HUES64 (cell line): Measurements from ENCODE around the gene TAF1C. TPM values are rescaled to one million over a fixed set of nuclear protein-coding genes. Genes with fewer than 3 reads are reported as not detected.

Source experiments
- H3K27ac ChIP-seq: 2 replicates; pipeline ENCODE4 v1.7.0; 2013; ENCODE audit warnings: low read depth, low read length, inconsistent platforms
- H3K27me3 ChIP-seq: 2 replicates; pipeline ENCODE4 v1.6.1; 2013; ENCODE audit warnings: mild to moderate bottlenecking, low read length; ENCODE audit not compliant: insufficient read depth
- H3K36me3 ChIP-seq: 2 replicates; pipeline ENCODE4 v1.6.1; 2013; ENCODE audit warnings: mild to moderate bottlenecking, low read length; ENCODE audit not compliant: insufficient read depth
- H3K4me1 ChIP-seq: 2 replicates; pipeline ENCODE4 v1.6.1; 2013; ENCODE audit warnings: mild to moderate bottlenecking, low read length, moderate library complexity; ENCODE audit not compliant: insufficient read depth
- H3K4me3 ChIP-seq: 2 replicates; pipeline ENCODE4 v1.5.1; 2013; ENCODE audit warnings: mild to moderate bottlenecking, low read length, moderate library complexity
- H3K9ac ChIP-seq: 2 replicates; pipeline ENCODE4 v1.6.1; 2013; ENCODE audit warnings: mild to moderate bottlenecking, low read depth, low read length
- H3K9me3 ChIP-seq: 2 replicates; pipeline ENCODE4 v1.6.1; 2013; ENCODE audit warnings: low read depth, low read length; ENCODE audit not compliant: insufficient read depth
- WGBS: fragments of 150-250, 120-280 bp; methylation state at CpG from one replicate; pipeline ENCODE4 v1.1.7; 2013; ENCODE audit warnings: missing lambda C conversion rate; 5-methylcytosine and 5-hydroxymethylcytosine counted together
- polyA plus RNA-seq, 2 experiments: library from polyadenylated mRNA; stranded (reverse); fragments of 50-300 nt; gene quantifications; one replicate each; pipeline ENCODE4 v1.2.3, GENCODE V29; 2013

The TAF1C gene, protein sequence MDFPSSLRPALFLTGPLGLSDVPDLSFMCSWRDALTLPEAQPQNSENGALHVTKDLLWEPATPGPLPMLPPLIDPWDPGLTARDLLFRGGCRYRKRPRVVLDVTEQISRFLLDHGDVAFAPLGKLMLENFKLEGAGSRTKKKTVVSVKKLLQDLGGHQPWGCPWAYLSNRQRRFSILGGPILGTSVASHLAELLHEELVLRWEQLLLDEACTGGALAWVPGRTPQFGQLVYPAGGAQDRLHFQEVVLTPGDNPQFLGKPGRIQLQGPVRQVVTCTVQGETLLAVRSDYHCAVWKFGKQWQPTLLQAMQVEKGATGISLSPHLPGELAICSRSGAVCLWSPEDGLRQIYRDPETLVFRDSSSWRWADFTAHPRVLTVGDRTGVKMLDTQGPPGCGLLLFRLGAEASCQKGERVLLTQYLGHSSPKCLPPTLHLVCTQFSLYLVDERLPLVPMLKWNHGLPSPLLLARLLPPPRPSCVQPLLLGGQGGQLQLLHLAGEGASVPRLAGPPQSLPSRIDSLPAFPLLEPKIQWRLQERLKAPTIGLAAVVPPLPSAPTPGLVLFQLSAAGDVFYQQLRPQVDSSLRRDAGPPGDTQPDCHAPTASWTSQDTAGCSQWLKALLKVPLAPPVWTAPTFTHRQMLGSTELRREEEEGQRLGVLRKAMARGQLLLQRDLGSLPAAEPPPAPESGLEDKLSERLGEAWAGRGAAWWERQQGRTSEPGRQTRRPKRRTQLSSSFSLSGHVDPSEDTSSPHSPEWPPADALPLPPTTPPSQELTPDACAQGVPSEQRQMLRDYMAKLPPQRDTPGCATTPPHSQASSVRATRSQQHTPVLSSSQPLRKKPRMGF
- polyA plus RNA-seq (2013, experiment 1 of 2): 34.5 TPM
- 29.5 TPM for polyA plus RNA-seq (2013, experiment 2 of 2)

DNA sequence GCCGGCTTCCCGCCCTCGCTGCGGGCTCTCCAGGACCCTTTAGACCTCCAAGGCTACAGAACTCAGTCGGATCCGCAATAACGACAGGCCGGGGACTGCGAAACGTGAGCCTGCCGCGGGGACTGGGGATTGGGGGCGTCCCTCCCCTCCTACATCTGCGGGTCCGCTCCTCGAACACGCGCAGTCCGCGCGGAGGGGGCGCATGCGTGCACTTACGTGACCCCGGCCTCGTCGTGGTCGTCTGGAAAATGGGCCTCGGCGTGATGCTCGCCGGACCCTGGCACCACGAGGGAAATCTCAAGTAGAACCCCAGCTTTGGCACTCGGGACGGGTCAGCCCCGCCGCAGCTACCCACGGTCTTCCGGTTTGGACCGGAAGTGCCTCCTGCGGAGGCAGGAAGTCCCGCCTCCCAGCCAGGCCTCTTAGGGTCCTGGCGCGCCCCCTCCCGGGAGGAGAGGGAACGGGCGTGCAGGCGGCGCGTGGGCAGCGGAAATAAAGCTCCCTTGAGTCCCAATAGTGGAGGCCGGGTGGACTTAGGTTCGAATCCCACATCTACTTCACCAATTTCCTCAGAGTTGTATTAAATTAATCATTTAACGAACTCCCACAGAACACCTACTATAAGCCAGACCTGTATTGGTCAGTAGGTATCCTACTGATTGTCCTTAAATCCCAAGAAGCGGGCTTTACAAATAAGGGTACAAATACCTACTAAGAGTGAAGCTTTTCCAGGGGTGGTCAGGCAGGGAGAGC lies at the start of gene TAF1C:
Gene TAF1C (minus strand): TSS at position 373 of the 753 bp plus-strand sequence. CDS start 2,069 bp downstream, outside the sequence.
- peaks cover 33% of the 10 kb centered on the region for H3K36me3 ChIP-seq
- H3K27ac ChIP-seq: peak within 1 kb of the TSS; percentile 37; the same call in 1 of the 2 replicates
- WGBS: 3% methylated on average over 55 of the region's 55 CpGs
- H3K9ac ChIP-seq: peak within 1 kb of the TSS; percentile 82
- H3K9me3 ChIP-seq: no peaks in the 10 kb centered on the region
- H3K4me3 ChIP-seq: peak within 1 kb of the TSS; percentile 91
- H3K27me3 ChIP-seq: no peaks in the 10 kb centered on the region
- no peaks in the 10 kb centered on the region for H3K4me1 ChIP-seq

DNA sequence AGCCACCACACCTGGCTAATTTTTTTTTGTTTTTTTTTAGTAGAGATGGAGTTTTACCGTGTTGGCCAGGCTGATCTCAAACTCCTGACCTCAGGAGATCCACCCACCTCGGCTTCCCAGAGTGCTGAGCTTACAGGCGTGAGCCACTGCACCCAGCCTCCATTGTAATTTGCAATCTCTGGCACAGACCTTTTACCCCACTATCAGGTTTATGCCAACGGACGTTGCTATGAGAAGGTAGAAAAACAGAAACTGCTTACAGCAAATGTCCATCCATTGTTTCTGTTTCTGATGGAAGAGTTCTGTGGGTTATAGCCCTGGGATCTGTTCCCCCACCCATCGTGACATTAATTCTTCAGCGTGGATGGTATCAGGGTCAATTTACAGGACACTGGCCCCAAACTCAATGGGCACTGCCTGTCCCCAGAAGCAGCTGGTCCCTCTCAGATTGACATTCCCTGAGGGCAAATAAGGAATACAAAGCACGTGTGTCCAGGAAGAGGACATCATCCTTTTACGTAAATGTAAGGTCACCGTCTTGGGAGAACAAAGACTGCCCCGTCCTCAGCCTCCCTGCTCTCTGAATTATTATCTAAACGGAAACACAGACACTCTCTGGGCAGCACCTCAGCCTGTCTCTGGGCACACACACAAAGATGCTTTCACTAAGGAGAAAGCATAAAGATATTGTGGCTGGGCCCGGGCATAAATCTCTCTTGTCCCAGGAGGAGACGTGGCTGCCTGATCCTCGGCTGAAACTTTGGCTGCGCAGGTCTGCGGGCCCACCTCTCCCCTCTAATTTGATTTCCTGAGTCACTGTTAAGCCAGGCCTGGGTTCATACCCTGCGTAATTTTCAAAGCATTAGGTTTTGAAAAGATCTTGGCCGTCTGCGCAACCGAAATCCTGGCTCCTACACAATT lies 47.7 kb upstream of the TAF1C start:
- Histone ChIP-seq H3K27me3 (no peaks in the 10 kb centered on the region), H3K4me3 (no peak overlapping the region), H3K4me1 (no peaks in the 10 kb centered on the region), H3K9ac (no peak overlapping the region), H3K27ac (no peak overlapping the region), H3K36me3 (no peaks in the 10 kb centered on the region), H3K9me3 (no peaks in the 10 kb centered on the region)
- 89% methylated on average over 21 of the region's 21 CpGs for WGBS

DNA sequence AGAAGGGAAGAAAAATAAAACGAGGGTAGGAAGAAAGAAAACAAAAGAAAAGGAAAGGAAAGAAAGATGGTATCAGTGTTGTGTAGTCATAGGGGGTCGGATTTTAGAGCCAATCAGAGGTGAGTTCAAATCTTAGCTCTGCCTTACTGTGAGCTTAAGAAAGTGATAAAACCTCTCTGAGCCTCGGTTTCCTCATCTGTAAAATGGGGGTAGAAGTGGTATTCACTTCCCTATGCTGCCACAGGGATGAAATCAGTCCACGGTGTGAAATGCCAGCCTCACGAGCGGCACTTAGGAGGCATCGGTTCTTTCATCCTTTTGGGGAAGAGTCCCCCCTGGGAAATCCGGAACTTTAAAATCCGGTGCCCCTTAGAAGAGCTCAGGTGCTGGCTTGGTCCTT lies 46.9 kb upstream of the TAF1C start:
- WGBS: 84% methylated on average over 9 of the region's 9 CpGs
- Histone ChIP-seq H3K4me1 (0 out of 2 replicates have a peak, but pooled peaks cover 2% of the 10 kb centered on the region), H3K9me3 (no peaks in the 10 kb centered on the region), H3K27me3 (no peaks in the 10 kb centered on the region), H3K27ac (no peak overlapping the region), H3K9ac (no peak overlapping the region), H3K4me3 (no peak overlapping the region), H3K36me3 (no peaks in the 10 kb centered on the region)

DNA sequence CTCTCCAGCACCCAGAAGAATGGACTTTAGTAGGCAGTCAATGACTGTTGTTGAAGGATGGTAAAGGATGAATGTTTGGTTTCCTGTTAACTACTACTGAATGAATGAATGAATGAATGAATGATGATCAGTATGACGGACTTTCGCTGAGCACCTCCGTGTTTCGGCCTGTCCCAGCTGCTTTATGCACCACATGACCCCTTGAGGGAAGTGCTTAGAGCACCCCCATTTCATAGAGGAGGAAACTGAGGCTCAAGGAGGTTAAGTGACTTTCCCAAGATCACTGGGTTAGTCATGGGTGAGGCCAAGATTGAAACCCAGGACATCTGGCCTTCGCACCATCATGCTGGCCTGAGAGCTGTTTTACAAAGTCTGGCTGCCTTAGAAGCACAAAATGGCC lies 46.1 kb upstream of the TAF1C start:
- Histone ChIP-seq H3K27ac (no peak overlapping the region), H3K9ac (no peak overlapping the region), H3K27me3 (no peaks in the 10 kb centered on the region), H3K4me1 (peaks cover 5% of the 10 kb centered on the region; the same call in 1 of the 2 replicates), H3K4me3 (no peak overlapping the region), H3K9me3 (no peaks in the 10 kb centered on the region), H3K36me3 (no peaks in the 10 kb centered on the region)
- WGBS: 95% methylated on average over 5 of the region's 5 CpGs

DNA sequence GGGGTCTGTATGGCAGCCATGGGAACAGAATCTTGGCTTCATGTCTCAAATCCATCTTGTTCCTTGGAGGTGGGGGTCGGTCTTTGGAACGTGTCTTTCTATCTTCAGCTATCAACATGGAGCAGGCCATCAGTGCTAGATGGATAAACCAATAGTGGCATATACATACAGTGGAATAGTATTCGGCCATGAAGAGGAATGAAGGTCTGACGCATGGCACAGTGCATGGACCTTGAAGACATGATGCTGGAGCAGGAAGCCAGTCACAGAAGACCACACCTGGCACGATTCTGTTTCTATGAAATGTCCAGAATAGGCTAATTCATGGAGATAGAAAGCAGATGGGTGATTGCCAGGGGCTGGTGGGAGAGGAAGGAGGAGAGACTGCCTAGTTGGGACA lies 45.2 kb upstream of the TAF1C start:
- Histone ChIP-seq H3K4me1 (peaks cover 6% of the 10 kb centered on the region; the same call in 1 of the 2 replicates), H3K27me3 (no peaks in the 10 kb centered on the region), H3K36me3 (no peaks in the 10 kb centered on the region), H3K9ac (no peak overlapping the region), H3K9me3 (no peaks in the 10 kb centered on the region), H3K27ac (no peak overlapping the region), H3K4me3 (no peak overlapping the region)
- 86% methylated on average over 5 of the region's 5 CpGs for WGBS

DNA sequence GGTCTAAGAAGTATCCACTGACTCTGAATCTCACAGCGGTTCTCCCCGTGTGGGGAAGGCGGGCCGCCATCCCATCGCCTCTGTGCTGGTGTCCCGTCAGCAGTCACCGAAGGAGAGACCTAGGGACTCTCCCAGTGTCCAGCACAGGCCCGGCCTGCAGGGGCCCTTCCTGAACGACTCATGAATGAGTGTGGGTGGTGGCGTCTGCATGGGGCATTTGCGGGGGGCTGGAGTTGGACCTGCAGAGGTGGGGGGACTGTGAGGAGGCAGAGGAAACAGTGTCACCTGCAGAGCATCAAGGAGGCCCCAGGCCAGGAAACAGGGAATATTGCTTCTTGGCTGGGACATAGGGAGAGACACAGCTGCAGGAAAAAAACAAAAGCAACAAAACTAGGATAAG lies 42.6 kb upstream of the TAF1C start:
- 82% methylated on average over 11 of the region's 11 CpGs for WGBS
- Histone ChIP-seq H3K9me3 (no peaks in the 10 kb centered on the region), H3K36me3 (no peaks in the 10 kb centered on the region), H3K4me3 (no peak overlapping the region), H3K9ac (no peak overlapping the region), H3K27me3 (no peaks in the 10 kb centered on the region), H3K4me1 (peaks cover 6% of the 10 kb centered on the region; the same call in 1 of the 2 replicates), H3K27ac (no peak overlapping the region)

DNA sequence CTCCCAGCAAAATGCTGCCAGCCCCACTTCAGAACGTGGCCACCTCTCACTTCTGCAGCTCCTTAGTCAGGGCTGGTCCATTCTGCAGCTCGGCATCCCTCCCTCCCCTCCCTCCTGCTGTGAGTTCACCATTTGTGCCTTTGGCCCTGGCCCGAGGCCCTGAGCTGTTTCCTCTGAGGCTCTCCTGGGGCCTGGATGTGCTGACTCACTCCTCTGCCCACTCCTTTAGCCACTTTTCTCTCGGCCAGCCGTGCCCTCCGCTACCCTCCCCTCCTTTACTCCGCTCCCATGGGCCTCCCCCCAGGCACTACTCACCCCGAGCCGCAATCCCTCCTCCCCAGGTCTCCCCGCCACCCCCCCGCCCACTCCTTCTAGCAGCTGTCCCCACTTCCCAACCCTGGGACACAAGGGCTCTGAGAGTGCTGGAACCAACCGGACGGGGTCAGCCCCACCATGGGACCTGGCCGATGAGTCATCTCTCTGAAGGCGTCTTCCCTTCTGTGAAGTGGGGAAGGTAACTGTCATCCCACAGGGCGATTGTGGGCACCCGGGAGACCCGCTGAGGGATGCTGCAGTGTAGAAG lies 41.5 kb upstream of the TAF1C start:
- H3K27ac ChIP-seq: 0 out of 2 replicates have a peak overlapping the region, but pooled peaks have one; percentile 55
- H3K9ac ChIP-seq: 0 out of 2 replicates have a peak overlapping the region, but pooled peaks have one; percentile 8
- no peaks in the 10 kb centered on the region for H3K36me3 ChIP-seq
- no peaks in the 10 kb centered on the region for H3K9me3 ChIP-seq
- no peaks in the 10 kb centered on the region for H3K27me3 ChIP-seq
- WGBS: 22% methylated on average over 18 of the region's 18 CpGs
- no peak overlapping the region for H3K4me3 ChIP-seq
- H3K4me1 ChIP-seq: peaks cover 6% of the 10 kb centered on the region; the same call in 1 of the 2 replicates

DNA sequence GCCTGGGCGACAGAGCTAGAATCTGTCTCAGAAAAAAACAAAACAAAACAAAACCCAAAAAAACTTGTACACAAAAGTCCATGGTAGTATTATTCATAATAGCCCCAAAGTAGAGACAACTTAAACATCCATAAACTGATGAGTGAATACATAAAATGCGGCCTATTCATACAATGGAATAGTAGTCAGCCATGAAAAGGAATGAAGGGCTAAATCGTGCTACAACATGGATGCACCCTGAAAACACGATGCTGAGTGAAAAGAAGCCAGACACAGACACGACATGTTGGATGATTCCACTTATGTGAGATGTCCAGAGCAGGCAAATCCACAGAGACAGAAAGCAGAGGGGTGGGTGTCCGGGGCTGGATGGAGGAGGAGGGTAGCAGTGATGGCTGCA lies 40.7 kb upstream of the TAF1C start:
- Histone ChIP-seq H3K4me1 (peaks cover 6% of the 10 kb centered on the region; the same call in 1 of the 2 replicates), H3K9me3 (no peaks in the 10 kb centered on the region), H3K4me3 (no peak overlapping the region), H3K27ac (no peak overlapping the region), H3K9ac (no peak overlapping the region), H3K27me3 (no peaks in the 10 kb centered on the region), H3K36me3 (no peaks in the 10 kb centered on the region)
- WGBS: 91% methylated on average over 6 of the region's 6 CpGs

DNA sequence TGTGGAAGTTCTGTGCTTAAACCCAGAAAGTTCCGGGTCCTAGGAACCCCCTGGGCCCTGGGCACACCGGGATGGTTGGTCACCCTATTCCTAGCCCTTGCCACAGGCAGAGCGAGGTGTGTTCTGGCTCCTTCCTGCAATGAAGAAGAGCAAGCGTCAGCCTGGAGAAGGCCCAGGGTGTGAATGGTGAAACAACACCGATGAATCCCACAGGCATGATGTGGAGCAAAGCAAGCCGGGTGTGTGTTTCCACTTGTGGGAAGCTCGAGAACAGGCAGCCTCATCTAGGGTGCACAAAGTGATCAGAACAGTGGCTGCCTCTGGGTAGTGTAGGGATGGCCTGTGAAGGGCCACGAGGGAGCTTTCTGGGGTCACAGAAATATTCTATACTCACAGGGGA lies 39.2 kb upstream of the TAF1C start:
- Histone ChIP-seq H3K9me3 (no peaks in the 10 kb centered on the region), H3K4me1 (peaks cover 6% of the 10 kb centered on the region; the same call in 1 of the 2 replicates), H3K4me3 (no peak overlapping the region), H3K27ac (no peak overlapping the region), H3K27me3 (no peaks in the 10 kb centered on the region), H3K9ac (no peak overlapping the region), H3K36me3 (no peaks in the 10 kb centered on the region)
- 89% methylated on average over 8 of the region's 8 CpGs for WGBS

DNA sequence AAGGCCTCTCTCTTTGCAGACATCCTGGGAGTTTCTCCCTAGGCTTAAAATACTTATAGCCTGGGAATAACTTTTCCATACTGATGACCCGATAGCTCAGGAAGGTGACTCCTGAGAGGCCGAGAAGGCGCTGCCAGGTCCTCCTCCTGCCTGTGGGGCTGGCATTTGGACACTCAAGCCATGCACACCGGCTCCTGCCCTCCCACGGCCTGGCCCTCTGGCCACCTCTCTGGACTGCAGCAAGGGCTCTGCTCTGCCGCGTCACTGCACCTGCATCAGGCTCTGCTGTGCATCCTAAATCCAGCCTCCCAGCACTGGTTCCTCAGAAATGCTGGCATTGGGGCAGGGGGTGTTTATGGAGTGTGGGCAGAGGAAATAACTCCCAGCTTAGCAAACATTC lies 38.7 kb upstream of the TAF1C start:
- Histone ChIP-seq H3K27me3 (no peaks in the 10 kb centered on the region), H3K27ac (no peak overlapping the region), H3K4me3 (no peak overlapping the region), H3K4me1 (peaks cover 6% of the 10 kb centered on the region; the same call in 1 of the 2 replicates), H3K36me3 (no peaks in the 10 kb centered on the region), H3K9ac (no peak overlapping the region), H3K9me3 (no peaks in the 10 kb centered on the region)
- WGBS: 95% methylated on average over 7 of the region's 7 CpGs
